Measurements from ENCODE around the gene BCAS3. TPM values are rescaled to one million over a fixed set of nuclear protein-coding genes. Genes with fewer than 3 reads are reported as not detected.

The BCAS3 gene
- total RNA-seq, 1 donor from 2014 or later = 29.6 TPM

DNA sequence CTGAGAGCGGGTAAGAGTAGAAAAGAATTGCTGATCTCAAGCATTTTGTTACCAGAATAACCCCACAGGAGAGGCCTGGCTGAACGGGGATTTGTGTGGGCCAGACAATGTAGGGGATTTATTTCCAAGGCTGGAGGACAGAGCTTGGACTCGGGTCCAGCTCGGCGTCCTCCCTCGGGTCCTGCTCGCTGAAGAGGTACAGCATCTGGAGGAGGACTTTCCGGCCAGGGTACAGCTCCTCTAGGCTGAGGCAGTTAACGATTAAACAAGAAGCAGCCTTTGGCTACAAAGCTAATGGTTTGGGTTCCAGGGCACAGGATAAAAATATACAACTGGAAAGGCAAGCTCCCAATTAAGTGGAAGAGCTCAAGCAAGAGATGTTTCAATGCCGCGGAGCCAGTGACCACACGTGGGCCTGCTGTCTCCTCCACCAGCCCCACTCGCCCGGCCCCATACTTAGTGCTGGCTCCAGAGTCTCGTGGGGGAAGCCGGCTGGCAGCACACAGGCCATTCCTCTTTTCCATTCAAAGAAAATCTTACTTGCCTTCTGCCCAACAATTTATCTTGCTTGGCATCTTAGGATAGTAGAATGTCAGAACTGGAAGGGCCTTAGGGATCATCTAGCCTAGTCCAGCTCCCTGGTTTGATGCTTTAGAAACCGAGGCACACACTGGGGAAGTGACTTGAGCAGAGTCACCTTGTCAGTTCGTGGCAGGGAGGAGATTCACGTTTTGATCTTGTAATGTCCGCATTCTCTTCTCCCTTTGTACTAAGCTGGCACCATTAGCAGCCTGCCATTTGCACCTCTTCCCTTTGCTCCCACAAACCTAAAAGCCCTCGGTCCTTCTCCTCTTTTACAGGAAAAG, 636.0 kb downstream of the BCAS3 start:
- Histone ChIP-seq H3K27ac (peak overlapping the region; percentile 53), H3K36me3 (no peaks in the 10 kb centered on the region), H3K4me1 (peaks cover 17% of the 10 kb centered on the region), H3K4me3 (no peak overlapping the region), H3K9me3 (no peaks in the 10 kb centered on the region), H3K27me3 (ENCODE audit: low read depth) (no peaks in the 10 kb centered on the region)
- ATAC-seq = peak in 1 of 2 donors; percentile 8
- intact Hi-C loops (cut with DNase I) = no loop called here
- TF ChIP-seq, protein P1, sequence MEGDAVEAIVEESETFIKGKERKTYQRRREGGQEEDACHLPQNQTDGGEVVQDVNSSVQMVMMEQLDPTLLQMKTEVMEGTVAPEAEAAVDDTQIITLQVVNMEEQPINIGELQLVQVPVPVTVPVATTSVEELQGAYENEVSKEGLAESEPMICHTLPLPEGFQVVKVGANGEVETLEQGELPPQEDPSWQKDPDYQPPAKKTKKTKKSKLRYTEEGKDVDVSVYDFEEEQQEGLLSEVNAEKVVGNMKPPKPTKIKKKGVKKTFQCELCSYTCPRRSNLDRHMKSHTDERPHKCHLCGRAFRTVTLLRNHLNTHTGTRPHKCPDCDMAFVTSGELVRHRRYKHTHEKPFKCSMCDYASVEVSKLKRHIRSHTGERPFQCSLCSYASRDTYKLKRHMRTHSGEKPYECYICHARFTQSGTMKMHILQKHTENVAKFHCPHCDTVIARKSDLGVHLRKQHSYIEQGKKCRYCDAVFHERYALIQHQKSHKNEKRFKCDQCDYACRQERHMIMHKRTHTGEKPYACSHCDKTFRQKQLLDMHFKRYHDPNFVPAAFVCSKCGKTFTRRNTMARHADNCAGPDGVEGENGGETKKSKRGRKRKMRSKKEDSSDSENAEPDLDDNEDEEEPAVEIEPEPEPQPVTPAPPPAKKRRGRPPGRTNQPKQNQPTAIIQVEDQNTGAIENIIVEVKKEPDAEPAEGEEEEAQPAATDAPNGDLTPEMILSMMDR (IDR thresholded peaks at IDR 0.05) = no peak
- DNase-seq = no peak

DNA sequence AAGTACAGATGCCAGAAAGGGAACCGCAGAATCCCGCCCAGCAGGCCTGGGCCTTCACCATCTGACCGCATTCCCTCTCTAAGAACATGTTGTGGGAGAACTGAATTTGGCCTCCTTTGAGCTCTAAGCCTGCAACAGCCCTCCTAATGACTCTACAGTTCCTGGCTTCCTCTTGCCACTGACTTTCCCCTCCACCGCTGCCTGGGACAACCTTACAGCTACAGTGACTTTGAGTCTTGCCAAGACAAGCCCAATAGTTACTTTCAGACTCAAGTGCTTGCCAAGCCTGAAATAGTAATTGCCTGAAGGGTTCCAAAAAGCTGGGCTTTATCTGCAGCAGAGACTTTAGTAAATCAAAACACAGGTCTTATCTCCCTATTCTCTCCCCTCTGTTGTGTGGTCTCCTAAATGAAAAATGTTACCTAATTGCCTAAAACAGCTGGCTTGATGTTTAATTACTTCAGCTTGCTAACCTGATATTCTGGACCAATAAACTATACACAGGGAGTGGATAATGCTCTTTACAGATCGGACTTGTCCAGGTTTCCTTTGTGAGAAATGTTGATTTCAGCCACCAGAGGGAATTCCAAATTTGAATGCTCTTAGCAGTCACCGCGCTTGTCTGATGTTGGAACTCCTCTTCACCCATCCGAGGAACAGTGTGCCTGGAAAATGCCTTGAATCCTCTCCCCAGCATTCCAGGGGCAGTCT, 636.9 kb downstream of the BCAS3 start:
- intact Hi-C loops (cut with DNase I) = no loop called here
- H3K27me3 ChIP-seq (ENCODE audit: low read depth) = no peaks in the 10 kb centered on the region
- peaks cover 17% of the 10 kb centered on the region for H3K4me1 ChIP-seq
- TF ChIP-seq, protein P1 (IDR thresholded peaks at IDR 0.05) = no peak
- no peaks in the 10 kb centered on the region for H3K9me3 ChIP-seq
- DNase-seq = peak; percentile 54
- peak overlapping the region; percentile 53 for H3K27ac ChIP-seq
- ATAC-seq = peak; percentile 91 to 92
- H3K4me3 ChIP-seq = no peak overlapping the region
- H3K36me3 ChIP-seq = no peaks in the 10 kb centered on the region

DNA sequence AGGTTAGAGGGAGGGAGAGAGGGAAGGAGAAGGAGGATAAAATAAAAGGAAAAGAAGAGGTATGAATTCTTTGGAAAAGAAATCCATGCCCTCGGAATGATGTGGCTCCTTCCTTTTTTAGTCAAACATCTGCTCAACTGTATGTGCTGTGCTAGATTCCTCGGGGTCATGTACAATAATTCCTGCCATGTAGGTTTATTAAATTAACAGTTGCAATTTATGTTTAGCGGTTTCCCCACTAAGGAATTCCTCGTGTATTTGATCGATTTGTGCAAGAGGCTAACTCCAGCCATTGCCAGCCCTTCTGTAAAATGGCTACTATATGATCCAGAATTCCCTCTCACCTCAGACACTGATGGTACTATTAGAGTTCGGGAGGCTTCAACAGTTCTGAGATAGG, 639.0 kb downstream of the BCAS3 start:
- ATAC-seq (no peak), DNase-seq (no peak)
- Histone ChIP-seq H3K4me1 (peaks cover 17% of the 10 kb centered on the region), H3K9me3 (no peaks in the 10 kb centered on the region), H3K4me3 (no peak overlapping the region), H3K27me3 (ENCODE audit: low read depth) (no peaks in the 10 kb centered on the region), H3K36me3 (no peaks in the 10 kb centered on the region), H3K27ac (no peak overlapping the region)
- intact Hi-C loops (cut with DNase I) = no loop called here
- TF ChIP-seq, protein P1 (IDR thresholded peaks at IDR 0.05) = no peak

DNA sequence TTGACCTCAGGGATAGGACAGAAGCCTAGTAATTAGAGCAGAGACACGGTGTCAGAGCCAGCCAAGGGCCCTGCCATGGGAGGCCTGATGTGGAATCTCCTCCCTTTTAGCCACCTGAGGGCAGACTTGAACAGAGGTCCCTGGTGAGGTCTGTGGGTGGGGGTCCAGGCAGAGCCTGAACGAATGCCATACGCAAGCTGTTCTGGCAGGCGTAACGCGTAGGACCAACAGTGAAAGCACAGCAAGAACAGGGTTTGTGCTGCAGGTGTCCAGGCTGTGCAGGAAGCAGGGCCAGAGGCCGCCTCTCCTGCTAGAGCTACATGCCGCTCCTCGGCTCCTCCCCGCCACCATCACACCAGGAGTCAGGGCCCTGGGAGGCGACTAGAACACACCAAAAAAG, 640.1 kb downstream of the BCAS3 start:
- TF ChIP-seq, protein P1 (IDR thresholded peaks at IDR 0.05) = no peak
- Histone ChIP-seq H3K27me3 (ENCODE audit: low read depth) (no peaks in the 10 kb centered on the region), H3K4me3 (no peak overlapping the region), H3K27ac (no peak overlapping the region), H3K4me1 (peaks cover 17% of the 10 kb centered on the region), H3K9me3 (no peaks in the 10 kb centered on the region), H3K36me3 (no peaks in the 10 kb centered on the region)
- DNase-seq = no peak
- intact Hi-C loops (cut with DNase I) = no loop called here
- no peak for ATAC-seq

DNA sequence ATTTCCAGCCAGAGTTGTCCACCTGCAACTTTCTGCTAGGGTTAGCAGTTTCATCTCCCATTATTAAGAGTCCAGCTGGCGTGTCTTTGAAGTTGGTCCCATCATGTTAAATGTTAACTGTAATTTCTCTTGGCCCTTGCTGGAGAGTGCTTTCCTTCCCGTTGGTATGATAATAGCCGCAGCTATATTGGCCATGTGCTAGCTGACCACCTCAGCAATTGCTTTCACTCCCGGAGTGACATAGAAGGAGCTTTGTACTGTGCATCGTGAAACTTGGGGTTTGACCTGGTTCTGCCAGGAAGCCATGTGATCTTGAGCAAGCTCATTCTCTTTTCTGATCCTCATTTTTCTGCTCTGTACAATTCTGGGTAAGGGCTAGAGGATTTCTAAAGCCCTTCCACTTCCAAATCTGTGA, 641.0 kb downstream of the BCAS3 start:
- intact Hi-C loops (cut with DNase I) = no loop called here
- ATAC-seq = no peak
- TF ChIP-seq, protein P1 (IDR thresholded peaks at IDR 0.05) = no peak
- H3K4me1 ChIP-seq = peaks cover 24% of the 10 kb centered on the region
- H3K27ac ChIP-seq = no peak overlapping the region
- no peaks in the 10 kb centered on the region for H3K27me3 ChIP-seq (ENCODE audit: low read depth)
- H3K9me3 ChIP-seq = no peaks in the 10 kb centered on the region
- no peak for DNase-seq
- H3K4me3 ChIP-seq = no peak overlapping the region
- no peaks in the 10 kb centered on the region for H3K36me3 ChIP-seq
